SK-N-SH treated with all-trans-retinoic acid at 6 μM for 48 hours (cell line): ENCODE data around the gene KIF2A.

Experiments used
- ATAC-seq: fragments of 200-7000 bp; cut with Tn5 transposase; 3 replicates; pipeline ENCODE4 v1.9.1; 2020; ENCODE audit warnings: mild to moderate bottlenecking, moderate library complexity
- ARNTL ChIP-seq: fragments of 450-650 bp; formaldehyde crosslinking; IDR thresholded peaks from 2 replicates; pipeline ENCODE4 v1.5.0; 2020; ENCODE audit warnings: low read depth, mild to moderate bottlenecking, moderate library complexity, borderline replicate concordance
- BACH2 ChIP-seq: fragments of 250-450 bp; sonication (Bioruptor Pico); IDR thresholded peaks from 2 replicates; pipeline ENCODE4 v1.9.0; 2021; ENCODE audit warnings: mild to moderate bottlenecking, borderline replicate concordance
- CREB5 ChIP-seq: fragments of 250-450 bp; sonication (Bioruptor Pico); IDR thresholded peaks from 2 replicates; pipeline ENCODE4 v1.5.1; 2020; ENCODE audit warnings: low read depth, mild to moderate bottlenecking, moderate library complexity
- CSDC2 ChIP-seq: fragments of 250-450 bp; sonication (Bioruptor Pico); IDR thresholded peaks from 2 replicates; pipeline ENCODE4 v1.5.0; 2020; ENCODE audit warnings: mild to moderate bottlenecking, moderate library complexity
- CSRNP3 ChIP-seq: fragments of 250-450 bp; sonication (Bioruptor Pico); IDR thresholded peaks from 2 replicates; pipeline ENCODE4 v1.5.1; 2021; ENCODE audit warnings: mild to moderate bottlenecking, moderate library complexity
- ESRRG ChIP-seq: fragments of 250-450 bp; sonication (Bioruptor Pico); IDR thresholded peaks from 2 replicates; pipeline ENCODE4 v1.6.1; 2021; ENCODE audit warnings: mild to moderate bottlenecking
- GLIS3 ChIP-seq: fragments of 250-450 bp; sonication (Bioruptor Pico); IDR thresholded peaks from 2 replicates; pipeline ENCODE4 v1.5.0; 2020; ENCODE audit warnings: mild to moderate bottlenecking, moderate library complexity
- ISL1 ChIP-seq: fragments of 250-450 bp; sonication (Bioruptor Pico); IDR thresholded peaks from 2 replicates; pipeline ENCODE4 v2.1.2; 2022; ENCODE audit warnings: mild to moderate bottlenecking, moderate library complexity
- OSR1 ChIP-seq: fragments of 250-450 bp; sonication (Bioruptor Pico); IDR thresholded peaks from 2 replicates; pipeline ENCODE4 v1.8.0; 2022; ENCODE audit warnings: moderate library complexity, mild to moderate bottlenecking, inconsistent platforms
- PATZ1 ChIP-seq: fragments of 250-450 bp; sonication (Bioruptor Pico); IDR thresholded peaks from 2 replicates; pipeline ENCODE4 v1.8.0; 2020; ENCODE audit warnings: mild to moderate bottlenecking, moderate library complexity, borderline replicate concordance
- POU6F1 ChIP-seq: fragments of 250-450 bp; sonication (Bioruptor Pico); IDR thresholded peaks from 2 replicates; pipeline ENCODE4 v1.8.0; 2021; ENCODE audit warnings: low read depth, mild to moderate bottlenecking, moderate library complexity, borderline replicate concordance
- PPARA ChIP-seq: fragments of 250-450 bp; sonication (Bioruptor Pico); IDR thresholded peaks from 2 replicates; pipeline ENCODE4 v1.5.0; 2020; ENCODE audit warnings: mild to moderate bottlenecking, borderline replicate concordance
- RARB ChIP-seq: fragments of 250-450 bp; sonication (Bioruptor Pico); IDR thresholded peaks from 2 replicates; pipeline ENCODE4 v1.8.0; 2021; ENCODE audit warnings: mild to moderate bottlenecking, moderate library complexity
- SNAI2 ChIP-seq: fragments of 250-450 bp; sonication (Bioruptor Pico); IDR thresholded peaks from 2 replicates; pipeline ENCODE4 v1.5.0; 2020; ENCODE audit warnings: mild to moderate bottlenecking, moderate library complexity
- TCF4 ChIP-seq: fragments of 250-450 bp; sonication (Bioruptor Pico); IDR thresholded peaks from 2 replicates; pipeline ENCODE4 v1.8.0; 2021; ENCODE audit warnings: mild to moderate bottlenecking, moderate library complexity, borderline replicate concordance
- TOX ChIP-seq: fragments of 250-450 bp; sonication (Bioruptor Pico); IDR thresholded peaks from 2 replicates; pipeline ENCODE4 v1.8.0; 2021; ENCODE audit warnings: mild to moderate bottlenecking, moderate library complexity, borderline replicate concordance
- TSHZ2 ChIP-seq: fragments of 250-450 bp; sonication (Bioruptor Pico); IDR thresholded peaks from 2 replicates; pipeline ENCODE4 v1.5.0; 2020; ENCODE audit warnings: mild to moderate bottlenecking, moderate library complexity
- ZC3H10 ChIP-seq: fragments of 250-450 bp; sonication (Bioruptor Pico); IDR thresholded peaks from 2 replicates; pipeline ENCODE4 v1.5.1; 2021; ENCODE audit warnings: mild to moderate bottlenecking, moderate library complexity
- ZFP3 ChIP-seq: fragments of 250-450 bp; sonication (Bioruptor Pico); IDR thresholded peaks from 2 replicates; pipeline ENCODE4 v1.5.0; 2020; ENCODE audit warnings: mild to moderate bottlenecking, moderate library complexity
- ZFP30 ChIP-seq: fragments of 450-650 bp; formaldehyde crosslinking; IDR thresholded peaks from 2 replicates; pipeline ENCODE4 v1.5.0; 2022; ENCODE audit warnings: mild to moderate bottlenecking, moderate library complexity
- ZNF565 ChIP-seq: fragments of 450-650 bp; formaldehyde crosslinking; conservative IDR thresholded peaks from 2 replicates; pipeline ENCODE4 v1.5.0; 2020; ENCODE audit warnings: low read depth, mild to moderate bottlenecking, moderate library complexity
- ZNF70 ChIP-seq: fragments of 450-650 bp; formaldehyde crosslinking; IDR thresholded peaks from 2 replicates; pipeline ENCODE4 v1.5.0; 2020; ENCODE audit warnings: mild to moderate bottlenecking, moderate library complexity
- ZNF8 ChIP-seq: fragments of 450-650 bp; formaldehyde crosslinking; IDR thresholded peaks from 2 replicates; pipeline ENCODE4 v1.5.0; 2020; ENCODE audit warnings: mild to moderate bottlenecking, moderate library complexity

Gene KIF2A

GRCh38 chr5:62259699-62260250, 46.2 kb upstream of the KIF2A start:
- TF ChIP-seq ZNF70 (CRISPR knock-in tag) (no peak), RARB (CRISPR knock-in tag) (no peak), ZFP30 (CRISPR knock-in tag) (no peak), PPARA (no peak), ARNTL (CRISPR knock-in tag) (no peak), ZC3H10 (CRISPR knock-in tag) (no peak), ZNF565 (CRISPR knock-in tag) (no peak), SNAI2 (CRISPR knock-in tag) (no peak), CREB5 (CRISPR knock-in tag) (no peak), BACH2 (CRISPR knock-in tag) (no peak), GLIS3 (CRISPR knock-in tag) (no peak), OSR1 (CRISPR knock-in tag) (no peak), PATZ1 (CRISPR knock-in tag) (no peak), ESRRG (CRISPR knock-in tag) (no peak), CSRNP3 (CRISPR knock-in tag) (no peak), POU6F1 (no peak), TSHZ2 (no peak), ZNF8 (CRISPR knock-in tag) (no peak), ISL1 (no peak), CSDC2 (CRISPR knock-in tag) (no peak)
- no peak for ATAC-seq

GRCh38 chr5:62260513-62260912, 45.5 kb upstream of the KIF2A start:
- no peak for ATAC-seq
- TF ChIP-seq BACH2 (CRISPR knock-in tag) (no peak), GLIS3 (CRISPR knock-in tag) (no peak), ISL1 (no peak), ESRRG (CRISPR knock-in tag) (no peak), CSRNP3 (CRISPR knock-in tag) (no peak), POU6F1 (no peak), TOX (CRISPR knock-in tag) (no peak), ZFP3 (CRISPR knock-in tag) (no peak), PPARA (no peak), ZNF565 (CRISPR knock-in tag) (no peak), PATZ1 (CRISPR knock-in tag) (no peak), ARNTL (CRISPR knock-in tag) (no peak), TCF4 (CRISPR knock-in tag) (no peak), ZFP30 (CRISPR knock-in tag) (no peak)
- TF ChIP-seq, all 23 proteins: peak for 0
